Sigmoid colon (tissue), 7 donors: ENCODE results near the gene ST8SIA2. TPM values are rescaled to one million over a fixed set of nuclear protein-coding genes. Genes with fewer than 3 reads are reported as not detected.

Experiments used
- DNase-seq: peaks from one replicate; pipeline ENCODE4 v3.0.0-alpha.2; 2019
- H3K27ac ChIP-seq, 4 donors: fragments of 200-600 bp; sonication (generic); one replicate each; pipeline ENCODE4 v1.5.1; 2016 to 2019; ENCODE audit warnings: mild to moderate bottlenecking in 1 of 4
- H3K27me3 ChIP-seq, 3 donors: fragments of 200-600 bp; sonication (generic); one replicate each; pipeline ENCODE4 v1.5.1; 2019; ENCODE audit warnings: mild to moderate bottlenecking in 1 of 3
- H3K36me3 ChIP-seq, 4 donors: fragments of 200-600 bp; sonication (generic); one replicate each; pipeline ENCODE4 v1.5.1; 2016 to 2019
- H3K4me1 ChIP-seq, 4 donors: fragments of 200-600 bp; sonication (generic); one replicate each; pipeline ENCODE4 v1.5.1; 2017 to 2019
- H3K4me3 ChIP-seq, 4 donors: fragments of 200-600 bp; sonication (generic); one replicate each; pipeline ENCODE4 v1.5.1; 2017 to 2019; ENCODE audit warnings: mild to moderate bottlenecking in 2 of 4, moderate library complexity in 1 of 4
- H3K9me3 ChIP-seq, 4 donors: fragments of 200-600 bp in 3 of 4; sonication (generic) in 3 of 4; one replicate each; pipeline versions ENCODE4 v1.5.1 to v1.6.1; 2013 to 2019
- EP300 ChIP-seq, 4 donors: sonication (generic); formaldehyde crosslinking; IDR thresholded peaks; one replicate each; pipeline ENCODE4 v1.6.1; 2017; ENCODE audit warnings: antibody characterized with exemption in 4 of 4
- POLR2A ChIP-seq, 2 donors: fragments of 450-650 bp; IDR thresholded peaks; one replicate each; pipeline ENCODE4 v1.6.1; 2016; ENCODE audit warnings: antibody characterized with exemption in 2 of 2, mild to moderate bottlenecking in 2 of 2, moderate library complexity in 2 of 2
- POLR2AphosphoS5 ChIP-seq, 4 donors: sonication (generic); formaldehyde crosslinking; IDR thresholded peaks; one replicate each; pipeline ENCODE4 v1.6.1; 2017; ENCODE audit warnings: antibody characterized with exemption in 4 of 4
- WGBS, 2 donors: extraction: QIAGEN DNeasy Blood & Tissue Kit; methylation state at CpG; one replicate each; pipeline ENCODE4 v1.1.7; 2013; 5-methylcytosine and 5-hydroxymethylcytosine counted together
- intact Hi-C: fragments of 100-400 bp; cut with DNase I; formaldehyde crosslinking; loops from one replicate; pipeline ENCODE4 v1.15.1; 2023
- polyA plus RNA-seq, 3 donors: library from polyadenylated mRNA; stranded (reverse); fragments of 200-250 nt; gene quantifications; one replicate each; pipeline ENCODE4 v1.2.3, GENCODE V29; 2013
- total RNA-seq, 4 donors: library from RNA; depleted of rRNA; stranded (reverse); fragments of >200 nt; gene quantifications; one replicate each; pipeline ENCODE4 v1.1.0, GENCODE V29; 2016
- TF ChIP-seq, protein P1 (sequence below), 4 experiments: fragments of 450-650 bp in 3 of 4; fragments of 200-600 bp in 1 of 4; IDR thresholded peaks; one replicate each; pipeline ENCODE4 v1.5.1; 2016 to 2019; ENCODE audit warnings: antibody characterized with exemption in 4 of 4, mild to moderate bottlenecking in 3 of 4, moderate library complexity in 2 of 4
- donor health status: healthy with polysubstance abuse.
- donor health status: Bipolar disorder and iron deficiency.
- donor health status: healthy.

ST8SIA2 gene
- total and polyA plus RNA-seq, 7 donors, result under 0.01 to 0.71 (median 0.16) TPM; not detected in 2

- DNase-seq, result no peak
- 90 to 91% methylated on average over 5 of the region's 5 CpGs for WGBS, 2 donors
- TF ChIP-seq EP300 (IDR thresholded peaks at IDR 0.05) (no peak), POLR2AphosphoS5 (IDR thresholded peaks at IDR 0.05) (no peak), POLR2A (IDR thresholded peaks at IDR 0.05) (no peak)
- TF ChIP-seq, protein P1, sequence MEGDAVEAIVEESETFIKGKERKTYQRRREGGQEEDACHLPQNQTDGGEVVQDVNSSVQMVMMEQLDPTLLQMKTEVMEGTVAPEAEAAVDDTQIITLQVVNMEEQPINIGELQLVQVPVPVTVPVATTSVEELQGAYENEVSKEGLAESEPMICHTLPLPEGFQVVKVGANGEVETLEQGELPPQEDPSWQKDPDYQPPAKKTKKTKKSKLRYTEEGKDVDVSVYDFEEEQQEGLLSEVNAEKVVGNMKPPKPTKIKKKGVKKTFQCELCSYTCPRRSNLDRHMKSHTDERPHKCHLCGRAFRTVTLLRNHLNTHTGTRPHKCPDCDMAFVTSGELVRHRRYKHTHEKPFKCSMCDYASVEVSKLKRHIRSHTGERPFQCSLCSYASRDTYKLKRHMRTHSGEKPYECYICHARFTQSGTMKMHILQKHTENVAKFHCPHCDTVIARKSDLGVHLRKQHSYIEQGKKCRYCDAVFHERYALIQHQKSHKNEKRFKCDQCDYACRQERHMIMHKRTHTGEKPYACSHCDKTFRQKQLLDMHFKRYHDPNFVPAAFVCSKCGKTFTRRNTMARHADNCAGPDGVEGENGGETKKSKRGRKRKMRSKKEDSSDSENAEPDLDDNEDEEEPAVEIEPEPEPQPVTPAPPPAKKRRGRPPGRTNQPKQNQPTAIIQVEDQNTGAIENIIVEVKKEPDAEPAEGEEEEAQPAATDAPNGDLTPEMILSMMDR (IDR thresholded peaks at IDR 0.05), result no peak
Observed at GRCh38 chr15:92366381-92366780, 27.3 kb upstream of the ST8SIA2 start.

DNA sequence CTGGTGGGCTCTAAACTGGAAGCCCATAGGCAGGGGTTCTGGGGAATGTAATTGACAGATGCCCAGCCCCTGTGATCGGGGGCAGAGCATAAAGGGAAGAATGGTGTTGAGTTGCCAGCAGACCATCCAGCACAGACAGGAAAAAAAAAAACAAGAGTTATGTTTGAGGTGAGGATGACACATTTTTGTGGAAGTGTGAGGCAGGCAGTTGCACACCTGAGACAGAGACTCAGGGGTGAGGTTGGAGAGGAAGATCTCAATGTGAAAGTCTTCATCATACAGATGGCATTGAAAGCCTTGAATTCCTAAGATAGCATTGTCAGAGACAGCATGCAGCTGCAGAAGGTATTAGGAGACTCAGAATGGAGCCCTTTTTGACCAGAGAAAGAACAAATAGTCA lies 18.6 kb upstream of the ST8SIA2 start:
- no peaks in the 10 kb centered on the region for H3K36me3 ChIP-seq
- WGBS, 2 donors, result 67 to 80% methylated on average over 1 of the region's 1 CpG
- H3K4me3 ChIP-seq, result no peak overlapping the region
- H3K9me3 ChIP-seq, result no peaks in the 10 kb centered on the region
- H3K4me1 ChIP-seq, result no peaks in the 10 kb centered on the region
- H3K27me3 ChIP-seq, result peaks cover 0 to 4% (median 0%) of the 10 kb centered on the region in 3 donors
- no peak for DNase-seq
- intact Hi-C loops, result no loop called here
- TF ChIP-seq POLR2AphosphoS5 (IDR thresholded peaks at IDR 0.05) (no peak), POLR2A (IDR thresholded peaks at IDR 0.05) (no peak), EP300 (IDR thresholded peaks at IDR 0.05) (no peak)
- TF ChIP-seq, protein P1 (IDR thresholded peaks at IDR 0.05), result no peak
- no peak overlapping the region for H3K27ac ChIP-seq

More at GRCh38 chr15:92366381-92366780, 27.3 kb upstream of the ST8SIA2 start:
- no peaks in the 10 kb centered on the region for H3K36me3 ChIP-seq
- no peak overlapping the region for H3K4me3 ChIP-seq
- H3K27ac ChIP-seq, result no peak overlapping the region
- no peaks in the 10 kb centered on the region for H3K27me3 ChIP-seq
- intact Hi-C loops, result no loop called here
- no peaks in the 10 kb centered on the region for H3K9me3 ChIP-seq
- H3K4me1 ChIP-seq, result no peaks in the 10 kb centered on the region

DNA sequence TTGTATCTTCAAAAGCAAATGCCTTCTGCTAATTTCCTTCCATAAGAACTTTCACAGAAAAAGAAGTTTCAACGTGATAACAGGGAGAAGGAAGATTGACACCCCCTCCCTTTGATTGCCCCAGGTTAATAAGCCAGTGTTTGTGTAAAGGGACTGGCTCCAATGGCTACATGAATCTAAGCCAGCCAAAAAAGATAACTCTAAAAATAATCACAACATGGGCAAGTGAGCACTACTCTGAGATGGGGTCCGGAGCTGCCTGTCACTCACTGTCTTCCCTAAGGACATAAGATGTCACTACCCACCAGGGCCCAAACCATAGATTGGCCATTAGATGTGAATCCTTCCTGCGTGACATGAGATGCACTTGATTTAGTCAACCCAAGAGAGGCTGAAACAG lies 17.6 kb upstream of the ST8SIA2 start:
- Histone ChIP-seq H3K4me3 (no peak overlapping the region), H3K9me3 (peaks cover 0 to under 1% (median 0%) of the 10 kb centered on the region in 4 donors), H3K27me3 (peaks cover 0 to 4% (median 0%) of the 10 kb centered on the region in 3 donors), H3K36me3 (no peaks in the 10 kb centered on the region), H3K4me1 (no peaks in the 10 kb centered on the region), H3K27ac (no peak overlapping the region)
- WGBS, 2 donors, result 70 to 81% methylated on average over 3 of the region's 3 CpGs
- TF ChIP-seq EP300 (IDR thresholded peaks at IDR 0.05), result no peak
- TF ChIP-seq POLR2AphosphoS5 (IDR thresholded peaks at IDR 0.05), result no peak
- TF ChIP-seq, protein P1 (IDR thresholded peaks at IDR 0.05), result no peak
- TF ChIP-seq POLR2A (IDR thresholded peaks at IDR 0.05), result no peak
- no peak for DNase-seq
- intact Hi-C loops, result no loop called here

- no peak for TF ChIP-seq POLR2AphosphoS5 (IDR thresholded peaks at IDR 0.05)
- no peak for TF ChIP-seq EP300 (IDR thresholded peaks at IDR 0.05)
- no peak for TF ChIP-seq POLR2A (IDR thresholded peaks at IDR 0.05)
- TF ChIP-seq, protein P1 (IDR thresholded peaks at IDR 0.05), result no peak
- Histone ChIP-seq H3K27ac (no peak overlapping the region), H3K4me3 (no peak overlapping the region), H3K4me1 (no peaks in the 10 kb centered on the region), H3K9me3 (peaks cover 0 to 3% (median 0%) of the 10 kb centered on the region in 4 donors), H3K36me3 (no peaks in the 10 kb centered on the region), H3K27me3 (peaks cover 0 to 4% (median 0%) of the 10 kb centered on the region in 3 donors)
- intact Hi-C loops, result no loop called here
- no peak for DNase-seq
- 83 to 89% methylated on average over 10 of the region's 10 CpGs for WGBS, 2 donors
Observed at GRCh38 chr15:92377083-92377789, 16.4 kb upstream of the ST8SIA2 start.
